ENCODE measurements around the gene COA3.

COA3 gene

DNA sequence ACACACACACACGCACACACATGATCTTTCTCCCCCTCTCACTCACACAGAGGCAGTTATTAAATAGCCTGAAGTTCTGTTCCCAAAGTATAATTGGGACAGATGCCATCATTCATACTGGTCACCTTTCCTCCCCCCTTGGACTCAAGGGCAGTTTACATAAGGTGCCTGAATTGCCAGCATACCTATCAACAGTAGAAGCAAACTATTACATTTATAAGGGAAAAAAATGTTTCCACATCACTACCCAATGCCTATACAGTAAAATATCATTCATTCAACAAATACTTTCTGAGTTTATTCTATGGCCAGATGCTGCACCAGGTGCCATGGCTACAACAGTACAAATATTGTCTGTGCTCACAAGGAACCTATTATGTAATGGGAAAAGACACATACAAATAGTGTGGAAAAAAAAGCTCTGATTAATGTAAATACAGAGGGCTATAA, 6.4 kb upstream of the COA3 start:
- DNase-seq (ENCODE audit: low read depth in 1 of 2, low spot score in 1 of 2): no peak
- no peak overlapping the region for H3K27ac ChIP-seq (replicated peaks)
- no peaks in the 10 kb centered on the region for H3K27me3 ChIP-seq (ENCODE audit: insufficient read depth, poor library complexity, severe bottlenecking)
- H3K4me3 ChIP-seq (replicated peaks; ENCODE audit: insufficient read depth, low read length): no peak overlapping the region
- no peak for TF ChIP-seq POLR2AphosphoS5 (IDR thresholded peaks at IDR 0.05; ENCODE audit: low read depth)
- TF ChIP-seq, protein P1, sequence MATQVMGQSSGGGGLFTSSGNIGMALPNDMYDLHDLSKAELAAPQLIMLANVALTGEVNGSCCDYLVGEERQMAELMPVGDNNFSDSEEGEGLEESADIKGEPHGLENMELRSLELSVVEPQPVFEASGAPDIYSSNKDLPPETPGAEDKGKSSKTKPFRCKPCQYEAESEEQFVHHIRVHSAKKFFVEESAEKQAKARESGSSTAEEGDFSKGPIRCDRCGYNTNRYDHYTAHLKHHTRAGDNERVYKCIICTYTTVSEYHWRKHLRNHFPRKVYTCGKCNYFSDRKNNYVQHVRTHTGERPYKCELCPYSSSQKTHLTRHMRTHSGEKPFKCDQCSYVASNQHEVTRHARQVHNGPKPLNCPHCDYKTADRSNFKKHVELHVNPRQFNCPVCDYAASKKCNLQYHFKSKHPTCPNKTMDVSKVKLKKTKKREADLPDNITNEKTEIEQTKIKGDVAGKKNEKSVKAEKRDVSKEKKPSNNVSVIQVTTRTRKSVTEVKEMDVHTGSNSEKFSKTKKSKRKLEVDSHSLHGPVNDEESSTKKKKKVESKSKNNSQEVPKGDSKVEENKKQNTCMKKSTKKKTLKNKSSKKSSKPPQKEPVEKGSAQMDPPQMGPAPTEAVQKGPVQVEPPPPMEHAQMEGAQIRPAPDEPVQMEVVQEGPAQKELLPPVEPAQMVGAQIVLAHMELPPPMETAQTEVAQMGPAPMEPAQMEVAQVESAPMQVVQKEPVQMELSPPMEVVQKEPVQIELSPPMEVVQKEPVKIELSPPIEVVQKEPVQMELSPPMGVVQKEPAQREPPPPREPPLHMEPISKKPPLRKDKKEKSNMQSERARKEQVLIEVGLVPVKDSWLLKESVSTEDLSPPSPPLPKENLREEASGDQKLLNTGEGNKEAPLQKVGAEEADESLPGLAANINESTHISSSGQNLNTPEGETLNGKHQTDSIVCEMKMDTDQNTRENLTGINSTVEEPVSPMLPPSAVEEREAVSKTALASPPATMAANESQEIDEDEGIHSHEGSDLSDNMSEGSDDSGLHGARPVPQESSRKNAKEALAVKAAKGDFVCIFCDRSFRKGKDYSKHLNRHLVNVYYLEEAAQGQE (IDR thresholded peaks at IDR 0.05; ENCODE audit: insufficient replicate concordance, low read depth): no peak
- no peak for TF ChIP-seq SPI1 (IDR thresholded peaks at IDR 0.05; ENCODE audit: borderline replicate concordance, low read depth)
- no peak for TF ChIP-seq GABPA (IDR thresholded peaks at IDR 0.05; ENCODE audit: low read depth)
- TF ChIP-seq, protein P2, sequence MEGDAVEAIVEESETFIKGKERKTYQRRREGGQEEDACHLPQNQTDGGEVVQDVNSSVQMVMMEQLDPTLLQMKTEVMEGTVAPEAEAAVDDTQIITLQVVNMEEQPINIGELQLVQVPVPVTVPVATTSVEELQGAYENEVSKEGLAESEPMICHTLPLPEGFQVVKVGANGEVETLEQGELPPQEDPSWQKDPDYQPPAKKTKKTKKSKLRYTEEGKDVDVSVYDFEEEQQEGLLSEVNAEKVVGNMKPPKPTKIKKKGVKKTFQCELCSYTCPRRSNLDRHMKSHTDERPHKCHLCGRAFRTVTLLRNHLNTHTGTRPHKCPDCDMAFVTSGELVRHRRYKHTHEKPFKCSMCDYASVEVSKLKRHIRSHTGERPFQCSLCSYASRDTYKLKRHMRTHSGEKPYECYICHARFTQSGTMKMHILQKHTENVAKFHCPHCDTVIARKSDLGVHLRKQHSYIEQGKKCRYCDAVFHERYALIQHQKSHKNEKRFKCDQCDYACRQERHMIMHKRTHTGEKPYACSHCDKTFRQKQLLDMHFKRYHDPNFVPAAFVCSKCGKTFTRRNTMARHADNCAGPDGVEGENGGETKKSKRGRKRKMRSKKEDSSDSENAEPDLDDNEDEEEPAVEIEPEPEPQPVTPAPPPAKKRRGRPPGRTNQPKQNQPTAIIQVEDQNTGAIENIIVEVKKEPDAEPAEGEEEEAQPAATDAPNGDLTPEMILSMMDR (IDR thresholded peaks at IDR 0.05; ENCODE audit: insufficient read depth, low read length): no peak

DNA sequence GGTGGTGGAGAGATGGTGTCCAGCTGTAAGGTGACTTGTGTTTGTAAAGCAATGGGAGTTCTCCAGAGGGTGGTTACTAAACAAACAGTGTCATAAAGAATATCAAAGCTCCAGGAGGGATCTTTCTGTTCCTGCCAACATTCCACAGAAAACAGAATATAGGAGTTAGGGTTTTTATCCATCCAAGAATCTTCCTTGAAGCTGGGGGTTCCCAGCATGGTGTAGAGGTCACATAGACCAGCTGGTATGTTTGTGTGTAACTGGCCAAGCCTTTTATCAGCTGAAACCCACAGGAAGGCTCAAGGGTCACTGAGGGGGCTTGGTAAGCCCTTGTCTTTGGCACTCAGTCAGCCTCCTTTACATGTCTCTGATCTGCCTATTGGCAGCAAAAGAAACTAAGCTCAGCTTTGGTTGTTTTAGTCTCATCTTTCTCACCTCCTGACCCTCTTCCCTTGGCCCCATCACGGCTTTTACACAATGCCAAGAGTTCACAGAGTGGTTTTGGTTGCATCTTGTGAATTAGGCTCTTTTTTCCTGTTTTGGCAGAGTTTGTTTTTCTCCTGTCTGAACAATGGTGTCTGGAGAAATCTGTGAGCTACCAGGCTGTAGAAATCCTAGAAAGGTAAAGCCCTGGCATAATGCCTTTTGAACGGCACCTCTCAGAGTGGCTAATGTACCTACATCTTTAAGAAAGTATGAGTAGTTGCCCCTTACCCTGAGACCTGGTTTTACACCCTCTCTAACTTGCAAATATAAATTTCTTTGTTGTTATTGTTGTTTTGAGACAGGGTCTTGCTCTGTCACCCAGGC, 4.8 kb upstream of the COA3 start:
- Histone ChIP-seq H3K27ac (replicated peaks) (no peak overlapping the region), H3K27me3 (ENCODE audit: insufficient read depth, poor library complexity, severe bottlenecking) (no peaks in the 10 kb centered on the region), H3K4me3 (replicated peaks; ENCODE audit: insufficient read depth, low read length) (no peak overlapping the region)
- TF ChIP-seq SPI1 (IDR thresholded peaks at IDR 0.05; ENCODE audit: borderline replicate concordance, low read depth) (no peak), GABPA (IDR thresholded peaks at IDR 0.05; ENCODE audit: low read depth) (no peak), POLR2AphosphoS5 (IDR thresholded peaks at IDR 0.05; ENCODE audit: low read depth) (no peak)
- TF ChIP-seq, protein P2 (IDR thresholded peaks at IDR 0.05; ENCODE audit: insufficient read depth, low read length): no peak
- TF ChIP-seq, protein P1 (IDR thresholded peaks at IDR 0.05; ENCODE audit: insufficient replicate concordance, low read depth): no peak
- no peak for DNase-seq (ENCODE audit: low read depth in 1 of 2, low spot score in 1 of 2)

DNA sequence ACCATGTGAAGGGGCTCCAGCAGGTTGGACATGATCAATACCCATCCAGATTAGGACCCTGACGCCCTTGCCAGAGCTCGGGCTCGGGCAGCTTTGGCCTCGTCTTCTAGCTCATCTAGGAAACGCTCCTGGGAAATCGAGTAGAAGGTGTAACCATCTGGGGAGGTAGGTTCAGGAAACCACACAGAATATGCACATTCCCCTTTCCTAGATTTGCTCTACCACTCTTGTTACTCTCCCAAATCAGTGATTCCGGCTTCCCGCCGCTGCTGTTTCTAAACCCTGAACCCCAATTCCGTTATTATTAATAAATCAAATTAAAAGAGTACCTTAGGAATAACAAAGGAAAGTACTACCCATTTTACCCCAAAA, 507 bp downstream of the COA3 start:
- H3K27me3 ChIP-seq (ENCODE audit: insufficient read depth, poor library complexity, severe bottlenecking): no peaks in the 10 kb centered on the region
- H3K27ac ChIP-seq (replicated peaks): peak overlapping the region; percentile 60
- no peak for TF ChIP-seq SPI1 (IDR thresholded peaks at IDR 0.05; ENCODE audit: borderline replicate concordance, low read depth)
- TF ChIP-seq, protein P2 (IDR thresholded peaks at IDR 0.05; ENCODE audit: insufficient read depth, low read length): no peak
- no peak for DNase-seq (ENCODE audit: low read depth in 1 of 2, low spot score in 1 of 2)
- H3K4me3 ChIP-seq (replicated peaks; ENCODE audit: insufficient read depth, low read length): peak overlapping the region; percentile 96
